ENCODE measurements around the gene FOXP4. TPM values are rescaled to one million over a fixed set of nuclear protein-coding genes. Genes with fewer than 3 reads are reported as not detected.

FOXP4 gene
- total RNA-seq, 3 donors from 2014 or later (not counting 1 experiment from before 2014, with no cell fraction given), result 11.2 to 21.1 (median 14.7) TPM

- Mint-ChIP-seq H3K27ac (peak overlapping the region; percentile 46 to 81), H3K4me1 (peaks cover 44 to 50% of the 10 kb centered on the region in 2 donors), H3K36me3 (no peaks in the 10 kb centered on the region), H3K27me3 (ENCODE audit: low read depth in 2 of 2) (peaks cover 0 to 12% of the 10 kb centered on the region in 2 donors), H3K4me3 (peak overlapping the region; percentile 92), H3K9me3 (no peaks in the 10 kb centered on the region)
- Histone ChIP-seq H3K9me3 (ENCODE audit: control insufficient read depth, insufficient read depth, low read length) (no peaks in the 10 kb centered on the region), H3K27ac (ENCODE audit: low read length) (no peak overlapping the region), H3K27me3 (ENCODE audit: control insufficient read depth, insufficient read depth, low read length) (peaks cover 15% of the 10 kb centered on the region), H3K4me3 (ENCODE audit: low read length) (no peak overlapping the region), H3K4me1 (ENCODE audit: control insufficient read depth, insufficient read depth, low read length) (peaks cover 49% of the 10 kb centered on the region), H3K36me3 (ENCODE audit: control insufficient read depth, insufficient read depth, low read length) (no peaks in the 10 kb centered on the region)
- ATAC-seq (no peak), DNase-seq (no peak)
- no peak for TF ChIP-seq CTCF (IDR thresholded peaks at IDR 0.05)
- intact Hi-C loops (cut with micrococcal nuclease), result no loop called here
- 49% methylated on average over 11 of the region's 11 CpGs for WGBS (ENCODE audit: insufficient coverage)
Observed at GRCh38 chr6:41548841-41549642, 2.9 kb downstream of the FOXP4 start.

- no peaks in the 10 kb centered on the region for H3K36me3 ChIP-seq (ENCODE audit: control insufficient read depth, insufficient read depth, low read length)
- intact Hi-C loops (cut with micrococcal nuclease), result no loop called here
- WGBS (ENCODE audit: insufficient coverage), result 94% methylated on average over 2 of the region's 2 CpGs
- Mint-ChIP-seq H3K4me3 (peak overlapping the region; percentile 66), H3K36me3 (no peaks in the 10 kb centered on the region), H3K9me3 (no peaks in the 10 kb centered on the region), H3K4me1 (peaks cover 44 to 50% of the 10 kb centered on the region in 2 donors), H3K27me3 (ENCODE audit: low read depth in 2 of 2) (peaks cover 0 to 12% of the 10 kb centered on the region in 2 donors), H3K27ac (no peak overlapping the region)
- H3K9me3 ChIP-seq (ENCODE audit: control insufficient read depth, insufficient read depth, low read length), result no peaks in the 10 kb centered on the region
- no peak for DNase-seq
- ATAC-seq, result no peak
- no peak for TF ChIP-seq CTCF (IDR thresholded peaks at IDR 0.05)
- peaks cover 15% of the 10 kb centered on the region for H3K27me3 ChIP-seq (ENCODE audit: control insufficient read depth, insufficient read depth, low read length)
- no peak overlapping the region for H3K27ac ChIP-seq (ENCODE audit: low read length)
- H3K4me3 ChIP-seq (ENCODE audit: low read length), result no peak overlapping the region
- peaks cover 49% of the 10 kb centered on the region for H3K4me1 ChIP-seq (ENCODE audit: control insufficient read depth, insufficient read depth, low read length)
Observed at GRCh38 chr6:41549673-41550072, 3.5 kb downstream of the FOXP4 start.

GRCh38 chr6:41551086-41551700 is 5.0 kb downstream of the FOXP4 start:
- Mint-ChIP-seq H3K9me3 (no peaks in the 10 kb centered on the region), H3K27ac (no peak overlapping the region), H3K27me3 (ENCODE audit: low read depth in 2 of 2) (peaks cover 0 to 15% of the 10 kb centered on the region in 2 donors), H3K4me3 (peak overlapping the region; percentile 65), H3K36me3 (no peaks in the 10 kb centered on the region), H3K4me1 (peaks cover 42% of the 10 kb centered on the region in 2 donors)
- DNase-seq, result no peak
- no peak for ATAC-seq
- intact Hi-C loops (cut with micrococcal nuclease), result no loop called here
- Histone ChIP-seq H3K4me1 (ENCODE audit: control insufficient read depth, insufficient read depth, low read length) (peaks cover 37% of the 10 kb centered on the region), H3K9me3 (ENCODE audit: control insufficient read depth, insufficient read depth, low read length) (no peaks in the 10 kb centered on the region), H3K27ac (ENCODE audit: low read length) (no peak overlapping the region), H3K4me3 (ENCODE audit: low read length) (no peak overlapping the region), H3K36me3 (ENCODE audit: control insufficient read depth, insufficient read depth, low read length) (no peaks in the 10 kb centered on the region), H3K27me3 (ENCODE audit: control insufficient read depth, insufficient read depth, low read length) (peaks cover 15% of the 10 kb centered on the region)
- WGBS (ENCODE audit: insufficient coverage), result 95% methylated on average over 12 of the region's 12 CpGs
- no peak for TF ChIP-seq CTCF (IDR thresholded peaks at IDR 0.05)
